HEK293 (cell line): ENCODE results near the gene MYD88.

Source experiments
- CTCF ChIA-PET: fragments of 350-600 bp; formaldehyde crosslinking; extraction: SDS; loops from one replicate; lab custom pipeline; 2021; ENCODE audit warnings: antibody characterized with exemption; lab: Yijun Ruan, JAX
- POLR2A ChIA-PET: fragments of 300-600 bp; formaldehyde crosslinking; extraction: SDS; loops from one replicate; lab custom pipeline; 2020; ENCODE audit warnings: antibody characterized with exemption, inconsistent platforms; lab: Yijun Ruan, JAX
- H3K27ac ChIP-seq: fragments of 200-500 bp; sonication (Bioruptor generic); 2 replicates; pipeline ENCODE4 v1.5.1; 2014; ENCODE audit warnings: low read depth, low read length, control low read depth, inconsistent platforms; ENCODE audit errors: extremely low read depth
- H3K36me3 ChIP-seq, 2 experiments: fragments of 200-500 bp in 1 of 2; sonication (Bioruptor generic) in 1 of 2; 1 replicate in 1 of 2; 2 replicates in 1 of 2; pipeline ENCODE4 v1.5.1; 2014 to 2017; ENCODE audit warnings: inconsistent platforms in 2 of 2, low read length in 2 of 2; ENCODE audit not compliant: control insufficient read depth in 2 of 2, insufficient read depth in 1 of 2
- H3K4me1 ChIP-seq: fragments of 200-500 bp; sonication (Bioruptor generic); 2 replicates; pipeline ENCODE4 v1.5.1; 2014; ENCODE audit warnings: mild to moderate bottlenecking, low read length, inconsistent platforms; ENCODE audit not compliant: control insufficient read depth, insufficient read depth
- H3K4me3 ChIP-seq: 2 replicates; pipeline ENCODE4 v1.5.1; 2011; ENCODE audit warnings: low read depth, mild to moderate bottlenecking, control low read depth, low read length, moderate library complexity
- H3K9me3 ChIP-seq: fragments of 200-500 bp; sonication (Bioruptor generic); 2 replicates; pipeline ENCODE4 v1.5.1; 2014; ENCODE audit warnings: low read depth, low read length, inconsistent platforms; ENCODE audit not compliant: control insufficient read depth, insufficient read depth
- GLIS1 ChIP-seq: fragments of 450-650 bp; formaldehyde crosslinking; IDR thresholded peaks from 2 replicates; pipeline ENCODE4 v1.5.1; 2016; ENCODE audit warnings: missing biosample characterization, missing genetic modification characterization
- GLIS2 ChIP-seq: fragments of 450-650 bp; formaldehyde crosslinking; IDR thresholded peaks from 2 replicates; pipeline ENCODE4 v1.5.1; 2016; ENCODE audit warnings: missing biosample characterization, missing genetic modification characterization
- HIC1 ChIP-seq: fragments of 450-650 bp; formaldehyde crosslinking; IDR thresholded peaks from 2 replicates; pipeline ENCODE4 v1.5.1; 2016; ENCODE audit warnings: missing biosample characterization, missing genetic modification characterization
- KLF8 ChIP-seq: fragments of 450-650 bp; formaldehyde crosslinking; IDR thresholded peaks from 2 replicates; pipeline ENCODE4 v1.5.1; 2016; ENCODE audit warnings: missing biosample characterization, missing genetic modification characterization
- SP2 ChIP-seq: fragments of 450-650 bp; formaldehyde crosslinking; IDR thresholded peaks from 2 replicates; pipeline ENCODE4 v1.5.1; 2016; ENCODE audit warnings: missing biosample characterization, missing genetic modification characterization
- ZBTB17 ChIP-seq: fragments of 450-650 bp; formaldehyde crosslinking; IDR thresholded peaks from 2 replicates; pipeline ENCODE4 v1.5.1; 2016; ENCODE audit warnings: missing biosample characterization, missing genetic modification characterization
- ZBTB20 ChIP-seq: fragments of 450-650 bp; formaldehyde crosslinking; IDR thresholded peaks from 2 replicates; pipeline ENCODE4 v1.5.1; 2016; ENCODE audit warnings: missing biosample characterization, missing genetic modification characterization
- ZBTB48 ChIP-seq: fragments of 450-650 bp; formaldehyde crosslinking; IDR thresholded peaks from 2 replicates; pipeline ENCODE4 v1.5.1; 2016; ENCODE audit warnings: missing biosample characterization, missing genetic modification characterization
- ZBTB8A ChIP-seq: fragments of 450-650 bp; formaldehyde crosslinking; IDR thresholded peaks from 2 replicates; pipeline ENCODE4 v1.5.1; 2016; ENCODE audit warnings: missing biosample characterization, missing genetic modification characterization
- ZEB2 ChIP-seq: fragments of 450-650 bp; formaldehyde crosslinking; IDR thresholded peaks from 2 replicates; pipeline ENCODE4 v1.5.1; 2016; ENCODE audit warnings: missing biosample characterization, missing genetic modification characterization
- ZFHX2 ChIP-seq: fragments of 450-650 bp; formaldehyde crosslinking; conservative IDR thresholded peaks from 2 replicates; pipeline ENCODE4 v1.5.1; 2016; ENCODE audit warnings: missing biosample characterization, missing genetic modification characterization
- ZFP37 ChIP-seq: fragments of 450-650 bp; formaldehyde crosslinking; IDR thresholded peaks from 2 replicates; pipeline ENCODE4 v1.5.1; 2016; ENCODE audit warnings: missing biosample characterization, missing genetic modification characterization
- ZFP69B ChIP-seq: fragments of 450-650 bp; formaldehyde crosslinking; IDR thresholded peaks from 2 replicates; pipeline ENCODE4 v1.5.1; 2016; ENCODE audit warnings: missing biosample characterization, missing genetic modification characterization
- ZNF138 ChIP-seq: fragments of 450-650 bp; formaldehyde crosslinking; IDR thresholded peaks from 2 replicates; pipeline ENCODE4 v1.5.1; 2016; ENCODE audit warnings: missing biosample characterization, missing genetic modification characterization, borderline replicate concordance
- ZNF174 ChIP-seq: fragments of 450-650 bp; formaldehyde crosslinking; IDR thresholded peaks from 2 replicates; pipeline ENCODE4 v1.5.0; 2017; ENCODE audit warnings: missing biosample characterization, mild to moderate bottlenecking, missing genetic modification characterization
- ZNF175 ChIP-seq: fragments of 450-650 bp; formaldehyde crosslinking; IDR thresholded peaks from 2 replicates; pipeline ENCODE4 v1.5.1; 2016; ENCODE audit warnings: missing biosample characterization, missing genetic modification characterization
- ZNF324 ChIP-seq: fragments of 450-650 bp; formaldehyde crosslinking; IDR thresholded peaks from 2 replicates; pipeline ENCODE4 v1.5.1; 2016; ENCODE audit warnings: missing biosample characterization, missing genetic modification characterization
- ZNF341 ChIP-seq: fragments of 450-650 bp; formaldehyde crosslinking; IDR thresholded peaks from 2 replicates; pipeline ENCODE4; 2016; ENCODE audit warnings: low read depth, missing biosample characterization, missing genetic modification characterization
- ZNF394 ChIP-seq: fragments of 450-650 bp; formaldehyde crosslinking; IDR thresholded peaks from 2 replicates; pipeline ENCODE4 v1.5.1; 2016; ENCODE audit warnings: missing biosample characterization, missing genetic modification characterization, mild to moderate bottlenecking, moderate library complexity, borderline replicate concordance
- ZNF488 ChIP-seq: fragments of 450-650 bp; formaldehyde crosslinking; IDR thresholded peaks from 2 replicates; pipeline ENCODE4 v1.5.1; 2016; ENCODE audit warnings: missing biosample characterization, missing genetic modification characterization
- ZNF501 ChIP-seq: fragments of 450-650 bp; formaldehyde crosslinking; IDR thresholded peaks from 2 replicates; pipeline ENCODE4 v1.5.1; 2016; ENCODE audit warnings: missing biosample characterization, missing genetic modification characterization
- ZNF555 ChIP-seq: fragments of 450-650 bp; formaldehyde crosslinking; conservative IDR thresholded peaks from 2 replicates; pipeline ENCODE4 v1.5.1; 2017; ENCODE audit warnings: missing biosample characterization, mild to moderate bottlenecking, missing genetic modification characterization, inconsistent platforms
- ZNF600 ChIP-seq: fragments of 450-650 bp; formaldehyde crosslinking; IDR thresholded peaks from 2 replicates; pipeline ENCODE4 v1.5.1; 2016; ENCODE audit warnings: missing biosample characterization, missing genetic modification characterization
- TF ChIP-seq, protein P1 (sequence below): fragments of 450-650 bp; formaldehyde crosslinking; IDR thresholded peaks from 2 replicates; pipeline ENCODE4 v1.5.1; 2016; ENCODE audit warnings: missing biosample characterization, missing genetic modification characterization
- TF ChIP-seq, protein P2 (sequence below): fragments of 450-650 bp; formaldehyde crosslinking; conservative IDR thresholded peaks from 2 replicates; pipeline ENCODE4 v1.5.1; 2016; ENCODE audit warnings: low read depth, missing biosample characterization, missing genetic modification characterization
- TF ChIP-seq, protein P3 (sequence below): fragments of 450-650 bp; formaldehyde crosslinking; IDR thresholded peaks from 2 replicates; pipeline ENCODE4 v1.5.1; 2016; ENCODE audit warnings: missing biosample characterization, missing genetic modification characterization

Gene MYD88

DNA sequence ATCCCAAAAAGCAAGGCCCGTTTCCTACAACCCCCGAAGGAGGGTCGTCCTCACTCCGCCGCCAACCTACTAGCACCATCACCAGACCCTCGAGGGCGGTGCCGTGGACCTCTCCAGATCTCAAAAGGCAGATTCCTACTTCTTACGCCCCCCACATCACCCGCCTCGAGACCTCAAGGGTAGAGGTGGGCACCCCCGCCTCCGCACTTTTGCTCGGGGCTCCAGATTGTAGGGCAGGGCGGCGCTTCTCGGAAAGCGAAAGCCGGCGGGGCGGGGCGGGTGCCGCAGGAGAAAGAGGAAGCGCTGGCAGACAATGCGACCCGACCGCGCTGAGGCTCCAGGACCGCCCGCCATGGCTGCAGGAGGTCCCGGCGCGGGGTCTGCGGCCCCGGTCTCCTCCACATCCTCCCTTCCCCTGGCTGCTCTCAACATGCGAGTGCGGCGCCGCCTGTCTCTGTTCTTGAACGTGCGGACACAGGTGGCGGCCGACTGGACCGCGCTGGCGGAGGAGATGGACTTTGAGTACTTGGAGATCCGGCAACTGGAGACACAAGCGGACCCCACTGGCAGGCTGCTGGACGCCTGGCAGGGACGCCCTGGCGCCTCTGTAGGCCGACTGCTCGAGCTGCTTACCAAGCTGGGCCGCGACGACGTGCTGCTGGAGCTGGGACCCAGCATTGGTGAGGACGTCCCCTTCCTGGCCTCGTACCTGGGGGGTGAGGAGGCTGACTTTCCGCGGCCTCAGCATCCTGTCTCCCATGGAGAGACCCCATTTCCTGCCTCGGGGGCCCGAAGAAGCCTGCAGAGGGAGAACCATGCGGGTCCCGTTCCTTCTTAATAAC, at the start of gene MYD88:
MYD88 (plus strand) TSS at position 313 of the 842 bp plus-strand sequence; CDS start at position 353, 40 bp downstream.
- CTCF ChIA-PET: interaction anchor here (1.4 kb wide), 1 partner anchor 208 kb away, joined by 6 read pairs; the partner anchor contains the start of gene XYLB
- TF ChIP-seq KLF8 (0 out of 2 replicates have a peak, but pooled peaks have one; percentile 16), ZEB2 (0 out of 2 replicates have a peak, but pooled peaks have one; percentile 35), GLIS2 (tag by site-specific recombination) (peak; percentile 93), ZBTB8A (tag by site-specific recombination) (peak; percentile 9; the same call in 1 of the 2 replicates), GLIS1 (tag by site-specific recombination) (peak; percentile 47; the same call in 1 of the 2 replicates), ZNF138 (no peak), ZNF341 (tag by site-specific recombination) (no peak), ZBTB48 (tag by site-specific recombination) (0 out of 2 replicates have a peak, but pooled peaks have one; percentile 7), ZNF501 (tag by site-specific recombination) (peak; percentile 69; the same call in 1 of the 2 replicates), ZFP37 (tag by site-specific recombination) (0 out of 2 replicates have a peak, but pooled peaks have one; percentile 40), ZBTB20 (peak; percentile 69; the same call in 1 of the 2 replicates), ZNF555 (no peak), ZFHX2 (peak; percentile 73), ZBTB17 (tag by site-specific recombination) (peak; percentile 82), ZNF174 (tag by site-specific recombination) (no peak), ZFP69B (tag by site-specific recombination) (peak; percentile 89), SP2 (tag by site-specific recombination) (peak; percentile 73), ZNF175 (tag by site-specific recombination) (no peak), HIC1 (tag by site-specific recombination) (0 out of 2 replicates have a peak, but pooled peaks have one; percentile 24), ZNF488 (tag by site-specific recombination) (no peak), ZNF394 (tag by site-specific recombination) (no peak), ZNF324 (tag by site-specific recombination) (peak; percentile 33; the same call in 1 of the 2 replicates), ZNF600 (tag by site-specific recombination) (peak; percentile 95)
- TF ChIP-seq, protein P1, sequence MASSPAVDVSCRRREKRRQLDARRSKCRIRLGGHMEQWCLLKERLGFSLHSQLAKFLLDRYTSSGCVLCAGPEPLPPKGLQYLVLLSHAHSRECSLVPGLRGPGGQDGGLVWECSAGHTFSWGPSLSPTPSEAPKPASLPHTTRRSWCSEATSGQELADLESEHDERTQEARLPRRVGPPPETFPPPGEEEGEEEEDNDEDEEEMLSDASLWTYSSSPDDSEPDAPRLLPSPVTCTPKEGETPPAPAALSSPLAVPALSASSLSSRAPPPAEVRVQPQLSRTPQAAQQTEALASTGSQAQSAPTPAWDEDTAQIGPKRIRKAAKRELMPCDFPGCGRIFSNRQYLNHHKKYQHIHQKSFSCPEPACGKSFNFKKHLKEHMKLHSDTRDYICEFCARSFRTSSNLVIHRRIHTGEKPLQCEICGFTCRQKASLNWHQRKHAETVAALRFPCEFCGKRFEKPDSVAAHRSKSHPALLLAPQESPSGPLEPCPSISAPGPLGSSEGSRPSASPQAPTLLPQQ: peak; percentile 94
- TF ChIP-seq, protein P2, sequence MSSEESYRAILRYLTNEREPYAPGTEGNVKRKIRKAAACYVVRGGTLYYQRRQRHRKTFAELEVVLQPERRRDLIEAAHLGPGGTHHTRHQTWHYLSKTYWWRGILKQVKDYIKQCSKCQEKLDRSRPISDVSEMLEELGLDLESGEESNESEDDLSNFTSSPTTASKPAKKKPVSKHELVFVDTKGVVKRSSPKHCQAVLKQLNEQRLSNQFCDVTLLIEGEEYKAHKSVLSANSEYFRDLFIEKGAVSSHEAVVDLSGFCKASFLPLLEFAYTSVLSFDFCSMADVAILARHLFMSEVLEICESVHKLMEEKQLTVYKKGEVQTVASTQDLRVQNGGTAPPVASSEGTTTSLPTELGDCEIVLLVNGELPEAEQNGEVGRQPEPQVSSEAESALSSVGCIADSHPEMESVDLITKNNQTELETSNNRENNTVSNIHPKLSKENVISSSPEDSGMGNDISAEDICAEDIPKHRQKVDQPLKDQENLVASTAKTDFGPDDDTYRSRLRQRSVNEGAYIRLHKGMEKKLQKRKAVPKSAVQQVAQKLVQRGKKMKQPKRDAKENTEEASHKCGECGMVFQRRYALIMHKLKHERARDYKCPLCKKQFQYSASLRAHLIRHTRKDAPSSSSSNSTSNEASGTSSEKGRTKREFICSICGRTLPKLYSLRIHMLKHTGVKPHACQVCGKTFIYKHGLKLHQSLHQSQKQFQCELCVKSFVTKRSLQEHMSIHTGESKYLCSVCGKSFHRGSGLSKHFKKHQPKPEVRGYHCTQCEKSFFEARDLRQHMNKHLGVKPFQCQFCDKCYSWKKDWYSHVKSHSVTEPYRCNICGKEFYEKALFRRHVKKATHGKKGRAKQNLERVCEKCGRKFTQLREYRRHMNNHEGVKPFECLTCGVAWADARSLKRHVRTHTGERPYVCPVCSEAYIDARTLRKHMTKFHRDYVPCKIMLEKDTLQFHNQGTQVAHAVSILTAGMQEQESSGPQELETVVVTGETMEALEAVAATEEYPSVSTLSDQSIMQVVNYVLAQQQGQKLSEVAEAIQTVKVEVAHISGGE: 0 out of 2 replicates have a peak, but pooled peaks have one; percentile 25
- TF ChIP-seq, protein P3, sequence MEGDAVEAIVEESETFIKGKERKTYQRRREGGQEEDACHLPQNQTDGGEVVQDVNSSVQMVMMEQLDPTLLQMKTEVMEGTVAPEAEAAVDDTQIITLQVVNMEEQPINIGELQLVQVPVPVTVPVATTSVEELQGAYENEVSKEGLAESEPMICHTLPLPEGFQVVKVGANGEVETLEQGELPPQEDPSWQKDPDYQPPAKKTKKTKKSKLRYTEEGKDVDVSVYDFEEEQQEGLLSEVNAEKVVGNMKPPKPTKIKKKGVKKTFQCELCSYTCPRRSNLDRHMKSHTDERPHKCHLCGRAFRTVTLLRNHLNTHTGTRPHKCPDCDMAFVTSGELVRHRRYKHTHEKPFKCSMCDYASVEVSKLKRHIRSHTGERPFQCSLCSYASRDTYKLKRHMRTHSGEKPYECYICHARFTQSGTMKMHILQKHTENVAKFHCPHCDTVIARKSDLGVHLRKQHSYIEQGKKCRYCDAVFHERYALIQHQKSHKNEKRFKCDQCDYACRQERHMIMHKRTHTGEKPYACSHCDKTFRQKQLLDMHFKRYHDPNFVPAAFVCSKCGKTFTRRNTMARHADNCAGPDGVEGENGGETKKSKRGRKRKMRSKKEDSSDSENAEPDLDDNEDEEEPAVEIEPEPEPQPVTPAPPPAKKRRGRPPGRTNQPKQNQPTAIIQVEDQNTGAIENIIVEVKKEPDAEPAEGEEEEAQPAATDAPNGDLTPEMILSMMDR (tag by site-specific recombination): peak; percentile 40; the same call in 1 of the 2 replicates

More for the DNA sequence above, at the start of gene MYD88:
- Histone ChIP-seq H3K36me3 (peaks cover 0 to 17% of the 10 kb centered on the region in 2 experiments; a peak in 1 of 3 replicates), H3K9me3 (no peaks in the 10 kb centered on the region), H3K27ac (no peak within 1 kb of the TSS; the same call in 1 of the 2 replicates), H3K4me1 (no peaks in the 10 kb centered on the region), H3K4me3 (peak within 1 kb of the TSS; percentile 66)
- POLR2A ChIA-PET: interaction anchor here (3.5 kb wide), 1 partner anchor 26 kb away, joined by 48 read pairs; the partner anchor contains the start of gene OXSR1
